ENCODE results near the gene MBTD1. TPM values are rescaled to one million over a fixed set of nuclear protein-coding genes. Genes with fewer than 3 reads are reported as not detected.
"Not testable (repeated sequence)": the region's sequence is repeated elsewhere in the genome, so short reads cannot be mapped to it uniquely, and the experiment has no call there.

MBTD1 gene
- total RNA-seq, 6 donors from 2014 or later: 9.6 to 37.7 (median 14.1) TPM

- no peaks in the 10 kb centered on the region for H3K27me3 ChIP-seq
- 91 to 96% methylated on average over 8 of the region's 8 CpGs for WGBS, 2 donors
- peaks cover 0 to 74% (median 16%) of the 10 kb centered on the region in 4 donors for H3K36me3 ChIP-seq
- H3K4me1 ChIP-seq: peaks cover 0 to 3% (median 0%) of the 10 kb centered on the region in 4 donors
- no peaks in the 10 kb centered on the region for H3K9me3 ChIP-seq
- no peak for ATAC-seq (ENCODE audit: low FRiP score in 2 of 2)
- H3K4me3 ChIP-seq: no peak overlapping the region
- no peak for DNase-seq
- no peak overlapping the region for H3K27ac ChIP-seq
- TF ChIP-seq EP300 (IDR thresholded peaks at IDR 0.05) (no peak), POLR2A (IDR thresholded peaks at IDR 0.05) (no peak), CTCF (IDR thresholded peaks at IDR 0.05) (no peak), POLR2AphosphoS5 (IDR thresholded peaks at IDR 0.05) (no peak)
These were observed 74.0 kb downstream of the MBTD1 start for GRCh38 chr17:51185763-51186332.

GRCh38 chr17:51184124-51184523, 75.7 kb downstream of the MBTD1 start:
- ATAC-seq (ENCODE audit: low FRiP score in 2 of 2) (no peak), DNase-seq (no peak)
- WGBS, 2 donors: 79 to 92% methylated on average over 1 of the region's 1 CpG
- Histone ChIP-seq H3K27me3 (no peaks in the 10 kb centered on the region), H3K4me1 (peaks cover 0 to 1% (median 0%) of the 10 kb centered on the region in 4 donors), H3K4me3 (no peak overlapping the region), H3K27ac (no peak overlapping the region), H3K36me3 (peaks cover 0 to 62% (median 17%) of the 10 kb centered on the region in 4 donors), H3K9me3 (no peaks in the 10 kb centered on the region)
- TF ChIP-seq EP300 (IDR thresholded peaks at IDR 0.05) (no peak), POLR2AphosphoS5 (IDR thresholded peaks at IDR 0.05) (no peak), CTCF (IDR thresholded peaks at IDR 0.05) (no peak)

DNA sequence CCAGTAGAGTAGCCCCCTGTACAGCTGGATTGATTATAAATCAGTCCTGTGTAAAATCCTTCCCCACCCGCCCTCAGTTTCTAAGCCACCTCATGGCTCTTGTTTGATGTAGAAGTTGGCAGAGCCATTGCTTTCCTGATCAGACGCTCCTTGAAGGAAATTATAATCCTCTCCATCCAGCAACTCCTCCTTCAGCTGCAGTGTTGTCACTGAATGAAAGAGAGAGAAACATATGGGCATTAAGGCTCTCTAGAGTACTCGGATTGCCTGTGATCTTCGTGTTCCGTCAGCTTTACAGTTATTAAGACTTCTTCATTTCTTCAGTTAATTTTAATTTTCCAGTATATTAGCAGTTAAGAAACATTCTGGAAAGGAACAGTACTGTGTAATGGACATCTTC, 79.4 kb downstream of the MBTD1 start:
- Histone ChIP-seq H3K36me3 (peaks cover 0 to 50% (median 13%) of the 10 kb centered on the region in 4 donors), H3K4me1 (no peaks in the 10 kb centered on the region), H3K9me3 (no peaks in the 10 kb centered on the region), H3K27ac (no peak overlapping the region), H3K4me3 (no peak overlapping the region), H3K27me3 (no peaks in the 10 kb centered on the region)
- WGBS, 2 donors: 84 to 90% methylated on average over 5 of the region's 5 CpGs
- DNase-seq: no peak
- TF ChIP-seq POLR2AphosphoS5 (IDR thresholded peaks at IDR 0.05) (no peak), EP300 (IDR thresholded peaks at IDR 0.05) (no peak), CTCF (IDR thresholded peaks at IDR 0.05) (no peak), POLR2A (IDR thresholded peaks at IDR 0.05) (no peak)
- ATAC-seq (ENCODE audit: low FRiP score in 2 of 2): no peak

GRCh38 chr17:51172030-51172429, 87.8 kb downstream of the MBTD1 start:
- 83 to 89% methylated on average over 9 of the region's 9 CpGs for WGBS, 2 donors
- H3K4me1 ChIP-seq: peaks cover 5 to 10% (median 7%) of the 10 kb centered on the region in 4 donors
- H3K27me3 ChIP-seq; DNase-seq; ATAC-seq (ENCODE audit: low FRiP score in 2 of 2); H3K4me3 ChIP-seq; H3K9me3 ChIP-seq; H3K27ac ChIP-seq: not testable (repeated sequence)
- peaks cover 12 to 61% (median 37%) of the 10 kb centered on the region in 4 donors for H3K36me3 ChIP-seq

GRCh38 chr17:51170736-51171135, 89.1 kb downstream of the MBTD1 start:
- H3K4me3 ChIP-seq: no peak overlapping the region
- peaks cover 12 to 61% (median 37%) of the 10 kb centered on the region in 4 donors for H3K36me3 ChIP-seq
- TF ChIP-seq CTCF (IDR thresholded peaks at IDR 0.05): no peak
- no peak for TF ChIP-seq POLR2A (IDR thresholded peaks at IDR 0.05)
- no peak for TF ChIP-seq EP300 (IDR thresholded peaks at IDR 0.05)
- DNase-seq: no peak
- H3K9me3 ChIP-seq: no peaks in the 10 kb centered on the region
- H3K27me3 ChIP-seq: no peaks in the 10 kb centered on the region
- ATAC-seq (ENCODE audit: low FRiP score in 2 of 2): no peak
- 84 to 94% methylated on average over 2 of the region's 2 CpGs for WGBS, 2 donors
- peaks cover 6 to 14% (median 11%) of the 10 kb centered on the region in 4 donors for H3K4me1 ChIP-seq
- no peak overlapping the region for H3K27ac ChIP-seq

Measured in upper lobe of left lung (tissue), 6 donors.